ENCODE measurements around the gene HTR5A. TPM values are rescaled to one million over a fixed set of nuclear protein-coding genes. Genes with fewer than 3 reads are reported as not detected.
"Not testable (repeated sequence)": the region's sequence is repeated elsewhere in the genome, so short reads cannot be mapped to it uniquely, and the experiment has no call there.

The HTR5A gene
- not detected for total RNA-seq

- Histone ChIP-seq H3K27me3 (ENCODE audit: control insufficient read depth in 3 of 3, insufficient read depth in 3 of 3, low read length in 3 of 3) (peaks cover 11 to 16% (median 12%) of the 10 kb centered on the region in 3 donors), H3K4me3 (ENCODE audit: low read length in 3 of 3) (no peak within 1 kb of the TSS), H3K27ac (ENCODE audit: low read depth, low read length) (no peak within 1 kb of the TSS), H3K9ac (ENCODE audit: low read depth in 1 of 3, low read length in 3 of 3) (no peak within 1 kb of the TSS), H3K9me3 (ENCODE audit: control insufficient read depth in 3 of 3, low read length in 3 of 3) (no peaks in the 10 kb centered on the region), H3K36me3 (ENCODE audit: control insufficient read depth in 3 of 3, insufficient read depth in 3 of 3, low read length in 3 of 3) (no peaks in the 10 kb centered on the region), H3K4me1 (ENCODE audit: control insufficient read depth in 3 of 3, insufficient read depth in 3 of 3, low read length in 3 of 3) (peaks cover 0 to 8% (median 7%) of the 10 kb centered on the region in 3 donors)
Measured at GRCh38 chr7:155069992-155070751, at the start of gene HTR5A. TSS of gene HTR5A (plus strand) at chr7:155070324. CDS start at chr7:155070900, 576 bp downstream.

DNA sequence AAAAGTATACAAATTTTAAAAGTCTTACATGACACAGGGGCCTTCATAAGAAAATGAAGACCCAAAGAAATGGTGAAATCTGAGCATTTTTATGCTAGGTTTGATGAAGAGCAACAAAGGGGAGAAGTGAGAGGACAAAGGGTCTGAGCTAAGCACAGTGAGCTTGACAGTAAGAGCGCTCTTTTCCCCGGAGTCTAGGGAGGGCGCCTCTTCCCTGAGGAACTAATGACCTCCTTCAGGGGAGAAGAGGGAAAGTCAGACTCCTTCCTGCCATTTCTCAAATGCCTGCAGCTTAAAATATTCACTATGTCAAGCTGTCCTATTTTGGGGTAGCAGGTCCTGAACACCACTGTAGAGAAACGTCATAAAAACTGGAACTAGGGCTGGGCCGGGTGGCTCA lies 49.1 kb upstream of the HTR5A start:
- no peak overlapping the region for H3K9ac ChIP-seq (ENCODE audit: low read depth in 1 of 3, low read length in 3 of 3)
- no peaks in the 10 kb centered on the region for H3K4me1 ChIP-seq (ENCODE audit: control insufficient read depth in 3 of 3, insufficient read depth in 3 of 3, low read length in 3 of 3)
- no peaks in the 10 kb centered on the region for H3K9me3 ChIP-seq (ENCODE audit: control insufficient read depth in 3 of 3, low read length in 3 of 3)

GRCh38 chr7:155021699-155022145 lies 48.4 kb upstream of the HTR5A start:
- Histone ChIP-seq H3K9ac (ENCODE audit: low read depth in 1 of 3, low read length in 3 of 3) (no peak overlapping the region), H3K4me1 (ENCODE audit: control insufficient read depth in 3 of 3, insufficient read depth in 3 of 3, low read length in 3 of 3) (no peaks in the 10 kb centered on the region), H3K27me3 (ENCODE audit: control insufficient read depth in 3 of 3, insufficient read depth in 3 of 3, low read length in 3 of 3) (no peaks in the 10 kb centered on the region), H3K9me3 (ENCODE audit: control insufficient read depth in 3 of 3, low read length in 3 of 3) (no peaks in the 10 kb centered on the region), H3K27ac (ENCODE audit: low read depth, low read length) (no peak overlapping the region), H3K36me3 (ENCODE audit: control insufficient read depth in 3 of 3, insufficient read depth in 3 of 3, low read length in 3 of 3) (no peaks in the 10 kb centered on the region), H3K4me3 (ENCODE audit: low read length in 3 of 3) (no peak overlapping the region)

More for the DNA sequence above, 49.1 kb upstream of the HTR5A start:
- Histone ChIP-seq H3K4me3 (ENCODE audit: low read length in 3 of 3) (no peak overlapping the region), H3K27ac (ENCODE audit: low read depth, low read length) (no peak overlapping the region), H3K27me3 (ENCODE audit: control insufficient read depth in 3 of 3, insufficient read depth in 3 of 3, low read length in 3 of 3) (no peaks in the 10 kb centered on the region), H3K36me3 (ENCODE audit: control insufficient read depth in 3 of 3, insufficient read depth in 3 of 3, low read length in 3 of 3) (no peaks in the 10 kb centered on the region)

DNA sequence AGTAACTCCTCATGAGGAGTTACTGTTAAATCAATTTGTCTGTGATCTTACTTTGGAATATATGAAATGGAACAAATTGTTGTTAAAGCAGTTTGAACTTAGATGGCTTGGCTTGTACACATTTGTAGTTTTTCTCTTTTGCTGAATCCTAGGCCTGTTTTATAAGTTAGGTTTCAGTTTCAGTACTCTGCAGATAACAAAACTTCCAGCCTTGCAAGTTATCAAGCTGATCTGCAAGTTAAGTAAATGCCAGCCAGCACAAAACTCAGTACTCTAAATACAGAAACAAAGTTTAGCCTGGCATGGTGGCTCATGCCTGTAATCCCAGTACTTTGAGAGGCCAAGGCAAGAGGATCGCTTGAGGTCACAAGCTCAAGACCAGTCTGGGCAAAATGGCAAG lies 42.2 kb upstream of the HTR5A start:
- H3K9ac ChIP-seq (ENCODE audit: low read depth in 1 of 3, low read length in 3 of 3): no peak overlapping the region
- H3K4me3 ChIP-seq (ENCODE audit: low read length in 3 of 3): no peak overlapping the region
- H3K36me3 ChIP-seq (ENCODE audit: control insufficient read depth in 3 of 3, insufficient read depth in 3 of 3, low read length in 3 of 3): no peaks in the 10 kb centered on the region
- no peaks in the 10 kb centered on the region for H3K27me3 ChIP-seq (ENCODE audit: control insufficient read depth in 3 of 3, insufficient read depth in 3 of 3, low read length in 3 of 3)
- H3K9me3 ChIP-seq (ENCODE audit: control insufficient read depth in 3 of 3, low read length in 3 of 3): no peaks in the 10 kb centered on the region
- H3K4me1 ChIP-seq (ENCODE audit: control insufficient read depth in 3 of 3, insufficient read depth in 3 of 3, low read length in 3 of 3): no peaks in the 10 kb centered on the region
- no peak overlapping the region for H3K27ac ChIP-seq (ENCODE audit: low read depth, low read length)

DNA sequence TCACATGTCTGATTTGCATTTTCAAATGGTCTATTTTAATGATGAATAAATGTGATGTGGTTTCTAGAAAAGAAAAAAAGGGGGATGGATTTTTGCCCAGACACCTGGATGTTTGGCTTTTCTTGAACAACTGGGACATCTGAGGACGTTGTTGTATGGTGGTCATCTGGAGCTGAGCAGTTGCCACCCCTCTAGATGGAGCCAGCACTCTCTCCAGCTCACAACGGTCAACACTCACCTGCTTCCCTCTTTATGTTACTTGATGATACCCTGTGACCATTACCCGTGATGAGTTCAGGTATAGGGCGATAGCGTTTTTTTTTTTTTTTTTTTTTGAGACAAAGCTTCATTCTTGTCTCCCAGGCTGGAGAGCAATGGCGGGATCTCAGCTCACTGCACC lies 37.1 kb upstream of the HTR5A start:
- peaks cover 0 to 3% (median 0%) of the 10 kb centered on the region in 3 donors for H3K27me3 ChIP-seq (ENCODE audit: control insufficient read depth in 3 of 3, insufficient read depth in 3 of 3, low read length in 3 of 3)
- no peak overlapping the region for H3K4me3 ChIP-seq (ENCODE audit: low read length in 3 of 3)
- no peaks in the 10 kb centered on the region for H3K36me3 ChIP-seq (ENCODE audit: control insufficient read depth in 3 of 3, insufficient read depth in 3 of 3, low read length in 3 of 3)
- no peak overlapping the region for H3K27ac ChIP-seq (ENCODE audit: low read depth, low read length)
- no peak overlapping the region for H3K9ac ChIP-seq (ENCODE audit: low read depth in 1 of 3, low read length in 3 of 3)
- H3K4me1 ChIP-seq (ENCODE audit: control insufficient read depth in 3 of 3, insufficient read depth in 3 of 3, low read length in 3 of 3): no peaks in the 10 kb centered on the region
- H3K9me3 ChIP-seq (ENCODE audit: control insufficient read depth in 3 of 3, low read length in 3 of 3): no peaks in the 10 kb centered on the region

GRCh38 chr7:155034495-155034894 lies 35.6 kb upstream of the HTR5A start:
- not testable (repeated sequence) for H3K36me3 ChIP-seq (ENCODE audit: control insufficient read depth in 3 of 3, insufficient read depth in 3 of 3, low read length in 3 of 3); H3K9ac ChIP-seq (ENCODE audit: low read depth in 1 of 3, low read length in 3 of 3); H3K27ac ChIP-seq (ENCODE audit: low read depth, low read length); H3K4me3 ChIP-seq (ENCODE audit: low read length in 3 of 3); H3K9me3 ChIP-seq (ENCODE audit: control insufficient read depth in 3 of 3, low read length in 3 of 3); H3K27me3 ChIP-seq (ENCODE audit: control insufficient read depth in 3 of 3, insufficient read depth in 3 of 3, low read length in 3 of 3); H3K4me1 ChIP-seq (ENCODE audit: control insufficient read depth in 3 of 3, insufficient read depth in 3 of 3, low read length in 3 of 3)

DNA sequence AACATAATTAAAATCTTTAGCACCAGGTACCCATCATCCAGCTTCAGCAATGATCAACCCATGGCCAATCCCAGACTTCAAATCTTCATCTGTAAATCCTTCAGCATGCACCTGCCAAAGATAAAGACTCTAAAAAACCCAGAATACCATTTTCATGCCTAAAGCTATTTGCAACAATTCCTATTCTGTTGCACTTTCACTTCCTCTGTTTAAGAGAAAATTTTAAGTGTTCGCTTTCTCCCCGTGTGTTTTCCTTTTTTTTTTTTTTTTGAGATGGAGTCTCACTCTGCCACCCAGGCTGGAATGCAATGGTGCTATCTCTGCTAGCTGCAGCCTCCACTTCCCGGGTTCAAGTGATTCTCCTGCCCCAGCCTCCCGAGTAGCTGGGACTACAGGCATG lies 31.8 kb upstream of the HTR5A start:
- Histone ChIP-seq H3K4me1 (ENCODE audit: control insufficient read depth in 3 of 3, insufficient read depth in 3 of 3, low read length in 3 of 3) (no peaks in the 10 kb centered on the region), H3K9ac (ENCODE audit: low read depth in 1 of 3, low read length in 3 of 3) (no peak overlapping the region), H3K27me3 (ENCODE audit: control insufficient read depth in 3 of 3, insufficient read depth in 3 of 3, low read length in 3 of 3) (peaks cover 0 to 3% (median 0%) of the 10 kb centered on the region in 3 donors), H3K36me3 (ENCODE audit: control insufficient read depth in 3 of 3, insufficient read depth in 3 of 3, low read length in 3 of 3) (no peaks in the 10 kb centered on the region), H3K9me3 (ENCODE audit: control insufficient read depth in 3 of 3, low read length in 3 of 3) (peaks cover 0 to 2% (median 0%) of the 10 kb centered on the region in 3 donors), H3K4me3 (ENCODE audit: low read length in 3 of 3) (no peak overlapping the region), H3K27ac (ENCODE audit: low read depth, low read length) (no peak overlapping the region)

GRCh38 chr7:155043756-155044155 lies 26.4 kb upstream of the HTR5A start:
- Histone ChIP-seq H3K36me3 (ENCODE audit: control insufficient read depth in 3 of 3, insufficient read depth in 3 of 3, low read length in 3 of 3) (no peaks in the 10 kb centered on the region), H3K4me1 (ENCODE audit: control insufficient read depth in 3 of 3, insufficient read depth in 3 of 3, low read length in 3 of 3) (no peaks in the 10 kb centered on the region), H3K4me3 (ENCODE audit: low read length in 3 of 3) (no peak overlapping the region), H3K9ac (ENCODE audit: low read depth in 1 of 3, low read length in 3 of 3) (no peak overlapping the region), H3K27me3 (ENCODE audit: control insufficient read depth in 3 of 3, insufficient read depth in 3 of 3, low read length in 3 of 3) (no peaks in the 10 kb centered on the region), H3K27ac (ENCODE audit: low read depth, low read length) (no peak overlapping the region), H3K9me3 (ENCODE audit: control insufficient read depth in 3 of 3, low read length in 3 of 3) (peaks cover 0 to 2% (median 0%) of the 10 kb centered on the region in 3 donors)

DNA sequence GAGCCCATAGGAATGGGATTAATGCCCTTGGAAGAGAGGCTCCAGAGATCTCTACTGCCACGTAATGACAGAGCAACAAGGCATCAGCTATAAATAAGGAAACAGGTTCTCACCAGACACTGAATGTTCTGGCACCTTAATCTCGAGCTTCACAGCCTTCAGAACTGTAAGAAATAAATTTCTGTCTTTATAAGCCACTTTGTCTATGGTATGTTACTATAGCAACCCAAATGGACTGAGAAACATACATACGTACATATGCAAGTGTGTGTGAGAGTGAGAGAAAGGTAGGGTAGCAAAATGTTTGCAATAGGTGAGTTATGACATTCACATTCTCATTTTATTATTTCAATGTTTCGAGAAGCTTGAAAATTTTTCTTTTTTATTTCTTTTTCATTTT lies 22.1 kb upstream of the HTR5A start:
- no peaks in the 10 kb centered on the region for H3K4me1 ChIP-seq (ENCODE audit: control insufficient read depth in 3 of 3, insufficient read depth in 3 of 3, low read length in 3 of 3)
- no peak overlapping the region for H3K9ac ChIP-seq (ENCODE audit: low read depth in 1 of 3, low read length in 3 of 3)

GRCh38 chr7:155051355-155051754 lies 18.8 kb upstream of the HTR5A start:
- Histone ChIP-seq H3K27me3 (ENCODE audit: control insufficient read depth in 3 of 3, insufficient read depth in 3 of 3, low read length in 3 of 3) (peaks cover 0 to 7% (median 4%) of the 10 kb centered on the region in 3 donors), H3K9me3 (ENCODE audit: control insufficient read depth in 3 of 3, low read length in 3 of 3) (no peaks in the 10 kb centered on the region), H3K27ac (ENCODE audit: low read depth, low read length) (no peak overlapping the region), H3K36me3 (ENCODE audit: control insufficient read depth in 3 of 3, insufficient read depth in 3 of 3, low read length in 3 of 3) (no peaks in the 10 kb centered on the region), H3K4me3 (ENCODE audit: low read length in 3 of 3) (no peak overlapping the region), H3K9ac (ENCODE audit: low read depth in 1 of 3, low read length in 3 of 3) (no peak overlapping the region), H3K4me1 (ENCODE audit: control insufficient read depth in 3 of 3, insufficient read depth in 3 of 3, low read length in 3 of 3) (no peaks in the 10 kb centered on the region)

More for the DNA sequence above, 22.1 kb upstream of the HTR5A start:
- H3K27me3 ChIP-seq (ENCODE audit: control insufficient read depth in 3 of 3, insufficient read depth in 3 of 3, low read length in 3 of 3): no peaks in the 10 kb centered on the region
- no peak overlapping the region for H3K4me3 ChIP-seq (ENCODE audit: low read length in 3 of 3)
- H3K36me3 ChIP-seq (ENCODE audit: control insufficient read depth in 3 of 3, insufficient read depth in 3 of 3, low read length in 3 of 3): no peaks in the 10 kb centered on the region
- no peak overlapping the region for H3K27ac ChIP-seq (ENCODE audit: low read depth, low read length)
- no peaks in the 10 kb centered on the region for H3K9me3 ChIP-seq (ENCODE audit: control insufficient read depth in 3 of 3, low read length in 3 of 3)
